Muscle of leg (tissue), 11 donors: ENCODE data around the gene SLTM. TPM values are rescaled to one million over a fixed set of nuclear protein-coding genes. Genes with fewer than 3 reads are reported as not detected.
"Not testable (repeated sequence)": the region's sequence is repeated elsewhere in the genome, so short reads cannot be mapped to it uniquely, and the experiment has no call there.

Source experiments
- DNase-seq: peaks from one replicate; pipeline ENCODE4 v3.0.0; 2013
- H3K27ac ChIP-seq: one replicate; pipeline ENCODE4 v1.5.1; 2013; ENCODE audit warnings: mild to moderate bottlenecking, low read length, control low read depth
- H3K27me3 ChIP-seq: one replicate; pipeline ENCODE4 v1.6.1; 2013; ENCODE audit warnings: low read length; ENCODE audit not compliant: control insufficient read depth, insufficient read depth
- H3K36me3 ChIP-seq: one replicate; pipeline ENCODE4 v1.6.1; 2013; ENCODE audit warnings: low read length; ENCODE audit not compliant: control insufficient read depth, insufficient read depth
- H3K4me1 ChIP-seq: one replicate; pipeline ENCODE4 v1.6.1; 2013; ENCODE audit warnings: low read length; ENCODE audit not compliant: control insufficient read depth, insufficient read depth
- H3K4me3 ChIP-seq: one replicate; pipeline ENCODE4 v1.5.1; 2013; ENCODE audit warnings: low read length, control low read depth
- H3K9me3 ChIP-seq: replicated peaks from 2 replicates; pipeline ENCODE4 v1.6.1; 2013; ENCODE audit warnings: low read depth, low read length; ENCODE audit not compliant: control insufficient read depth
- WGBS: methylation state at CpG from one replicate; pipeline ENCODE4 v1.1.5; 2013; ENCODE audit warnings: missing lambda C conversion rate; ENCODE audit not compliant: insufficient coverage; 5-methylcytosine and 5-hydroxymethylcytosine counted together
- polyA plus RNA-seq, 8 donors: library from polyadenylated mRNA; unstranded; fragments of 120-200 nt; gene quantifications; one replicate each; pipeline versions ENCODE4 v1.2.1 to v1.2.3, GENCODE V29; 2013; ENCODE audit warnings: inconsistent platforms in 1 of 8, low replicate concordance in 1 of 8; ENCODE audit not compliant: insufficient read length in 8 of 8, insufficient read depth in 1 of 8
- total RNA-seq: library from RNA; stranded (reverse); fragments of 120-200 nt; gene quantifications from one replicate; pipeline ENCODE4 v1.2.4, GENCODE V29; 2013

The SLTM gene
- total and polyA plus RNA-seq, 9 donors: 53.0 to 76.8 (median 58.5) TPM

- not testable (repeated sequence) for H3K9me3 ChIP-seq, H3K36me3 ChIP-seq, H3K27ac ChIP-seq, DNase-seq, H3K4me3 ChIP-seq, H3K27me3 ChIP-seq, H3K4me1 ChIP-seq
- WGBS: 34% methylated on average over 3 of the region's 9 CpGs
Measured at GRCh38 chr15:58833681-58834426, 99.6 kb downstream of the SLTM start.

GRCh38 chr15:58830556-58830955 is 102.9 kb downstream of the SLTM start:
- Histone ChIP-seq H3K27ac (no peak overlapping the region), H3K4me3 (no peak overlapping the region), H3K4me1 (no peaks in the 10 kb centered on the region), H3K36me3 (peaks cover 5% of the 10 kb centered on the region), H3K9me3 (no peaks in the 10 kb centered on the region), H3K27me3 (no peaks in the 10 kb centered on the region)
- WGBS: no CpG with 5 or more reads among the region's 2 CpGs
- no peak for DNase-seq

Other genes with a start within 250 kb of the SLTM start
- gene ADAM10, start 184.0 kb downstream of the SLTM start, total RNA-seq: 62.2 TPM
- gene ADAM10, start 184.0 kb downstream of the SLTM start, polyA plus RNA-seq: 100 to 1,000 TPM in 1 of 8 donors, 10 to 100 TPM in 7; 49.5 to 112 (median 87.7) TPM
- gene MINDY2, start 162.4 kb downstream of the SLTM start, total RNA-seq: 9.7 TPM
- 10 to 100 TPM in 1 of 8 donors, 1 to 10 TPM in 7; 6.2 to 13.6 (median 8.4) TPM for gene MINDY2, start 162.4 kb downstream of the SLTM start, polyA plus RNA-seq
- gene RNF111, start 54.0 kb upstream of the SLTM start, total RNA-seq: 12.4 TPM
- 10 to 100 TPM; 19.0 to 25.5 (median 23.1) TPM for gene RNF111, start 54.0 kb upstream of the SLTM start, polyA plus RNA-seq
- 13.9 TPM for gene CCNB2, start 171.5 kb upstream of the SLTM start, total RNA-seq
- 10 to 100 TPM; 18.2 to 29.1 (median 22.1) TPM for gene CCNB2, start 171.5 kb upstream of the SLTM start, polyA plus RNA-seq